Measurements from ENCODE around the gene USP10. TPM values are rescaled to one million over a fixed set of nuclear protein-coding genes. Genes with fewer than 3 reads are reported as not detected.

Gene USP10
- polyA plus RNA-seq, 5 donors, result 70.2 to 92.2 (median 88.6) TPM

DNA sequence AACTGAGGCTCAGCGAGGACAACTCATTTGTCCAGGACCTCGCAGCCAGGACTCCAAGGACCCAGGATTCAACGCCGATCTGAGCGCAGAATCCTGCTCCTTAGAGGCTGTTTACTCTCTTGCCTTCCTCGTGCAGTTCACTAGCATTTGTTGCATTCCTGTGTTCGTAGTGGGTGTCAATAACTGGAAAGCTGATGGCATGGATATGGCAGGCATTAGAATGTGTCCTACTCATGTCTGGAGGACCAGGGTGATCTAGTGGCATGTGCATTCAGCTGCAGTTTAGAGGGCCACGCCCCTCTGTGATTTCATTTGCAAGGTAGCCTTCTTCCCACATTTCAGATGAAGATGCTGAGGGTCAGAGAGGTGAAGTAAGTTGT lies 120.5 kb downstream of the USP10 start:
- DNase-seq, result no peak

DNA sequence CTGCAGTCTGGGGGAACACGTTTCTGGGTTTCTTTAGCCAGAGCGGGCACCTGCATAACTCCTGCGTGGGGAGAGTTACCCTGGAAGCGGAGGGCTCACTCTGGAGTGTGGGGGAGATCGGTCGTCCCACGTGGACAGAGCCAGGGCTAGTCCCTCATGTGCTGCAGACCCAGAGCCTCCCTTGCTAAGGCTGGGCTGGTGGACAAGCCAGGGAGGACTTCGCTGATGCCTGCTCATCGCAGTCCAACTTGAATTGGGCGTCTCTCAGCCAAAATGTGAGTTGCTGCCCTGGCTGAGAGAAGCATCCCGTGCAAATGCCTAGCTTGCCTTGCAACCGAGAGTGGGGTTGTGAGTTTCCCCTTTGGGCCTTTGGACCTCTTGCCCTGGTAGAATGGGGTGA lies 121.0 kb downstream of the USP10 start:
- DNase-seq, result no peak

DNA sequence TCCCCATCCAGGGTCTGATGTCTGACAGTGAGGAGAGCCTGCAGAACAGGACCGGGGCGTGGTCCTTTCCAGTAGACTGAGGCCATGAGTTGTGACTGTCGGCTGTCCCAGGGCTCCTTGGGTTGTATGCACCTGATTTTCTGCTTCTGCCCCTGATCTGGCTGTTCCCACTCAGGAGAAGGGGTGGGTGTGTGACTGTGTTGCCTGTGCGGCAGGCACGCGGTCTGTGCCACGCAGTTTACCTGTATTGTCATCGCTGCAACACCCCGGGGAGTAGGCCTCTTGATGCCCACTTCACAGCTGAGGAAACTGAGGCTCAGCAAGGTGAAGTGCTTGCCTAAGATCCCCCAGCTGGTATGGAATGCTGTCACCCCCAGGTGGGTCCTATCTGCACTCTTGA lies 121.4 kb downstream of the USP10 start:
- no peak for DNase-seq

DNA sequence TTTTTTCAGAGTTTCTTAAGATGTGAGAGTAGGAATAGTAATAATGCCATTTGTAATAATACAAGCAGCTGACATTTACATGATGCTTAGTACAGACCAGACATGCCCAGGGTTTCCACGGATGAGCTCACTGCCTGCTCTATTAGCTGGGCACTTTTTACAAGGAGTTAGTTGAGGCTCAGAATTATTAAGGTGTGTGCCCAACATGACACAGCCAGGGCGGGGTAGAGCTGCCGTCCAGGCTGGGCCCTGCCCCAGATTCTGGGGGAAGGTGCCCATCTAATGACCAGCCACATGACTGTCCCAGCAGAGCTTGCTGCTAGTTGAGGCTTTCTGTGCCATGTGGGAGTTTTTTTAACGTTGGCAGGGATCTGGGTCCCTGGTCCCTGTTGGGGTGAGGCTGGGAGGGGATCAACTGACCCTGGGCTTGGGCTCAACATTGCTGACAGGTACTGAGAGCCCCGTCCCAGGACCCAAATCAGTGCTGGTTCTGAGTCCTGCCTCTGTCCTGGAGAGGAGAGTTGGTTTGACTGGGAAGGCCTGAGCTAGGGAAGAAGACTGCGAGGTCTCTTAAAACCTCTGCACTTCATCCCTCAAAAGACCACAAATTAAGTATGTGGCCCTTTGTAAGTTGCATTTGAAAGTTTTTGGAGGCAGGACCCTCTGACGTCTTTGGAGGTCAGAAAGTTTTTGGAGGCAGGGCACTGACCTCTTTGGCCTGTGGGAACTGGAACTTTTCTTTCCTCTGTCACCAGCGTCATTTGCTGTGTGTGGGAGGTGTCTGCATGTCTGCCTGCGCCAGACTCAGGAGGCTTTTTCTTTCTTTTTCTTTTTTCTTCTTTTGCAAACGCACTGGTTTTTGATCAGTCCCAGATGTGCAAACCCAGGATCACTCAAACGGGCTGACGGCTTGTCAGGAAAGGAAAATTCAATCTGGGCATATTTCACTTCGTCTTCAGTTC lies 122.2 kb downstream of the USP10 start:
- DNase-seq, result no peak

DNA sequence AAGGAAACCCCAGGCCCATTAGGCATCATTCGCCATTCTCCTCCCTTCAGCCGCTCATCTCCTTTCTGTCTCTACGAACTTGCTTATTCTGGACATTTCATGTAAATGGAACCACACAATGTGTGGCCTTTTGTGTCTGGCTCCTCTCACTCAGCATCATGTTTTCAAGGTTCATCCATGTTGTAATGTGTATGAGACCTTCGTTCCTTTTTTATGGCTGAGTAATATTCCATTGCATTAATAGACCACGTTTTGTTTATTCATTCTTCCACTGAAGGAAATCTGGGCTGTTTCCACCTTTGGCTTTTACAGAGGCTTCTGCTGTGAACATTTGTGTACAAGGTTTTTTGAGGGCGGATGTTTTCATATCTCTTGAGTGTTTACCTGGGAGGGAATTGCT lies 123.2 kb downstream of the USP10 start:
- DNase-seq, result no peak

DNA sequence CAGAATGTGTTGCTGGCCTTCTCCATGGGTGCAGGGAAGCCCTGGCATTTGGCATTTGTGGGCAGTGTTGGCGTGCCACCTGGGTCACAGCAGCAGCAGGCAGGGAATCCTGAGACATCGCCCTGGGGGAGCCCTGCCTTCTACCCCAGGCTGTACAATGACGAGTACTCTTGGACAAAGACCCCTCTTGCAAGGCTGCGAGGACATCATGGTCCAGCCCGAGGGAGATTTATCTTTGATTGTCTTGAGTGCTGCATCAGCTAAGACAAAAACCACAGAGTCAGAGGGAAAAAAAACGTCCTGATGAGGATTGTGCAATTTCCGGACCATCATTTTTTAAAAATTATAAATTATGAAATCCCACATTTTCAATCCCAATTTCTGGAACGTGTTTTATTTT lies 123.7 kb downstream of the USP10 start:
- no peak for DNase-seq

DNA sequence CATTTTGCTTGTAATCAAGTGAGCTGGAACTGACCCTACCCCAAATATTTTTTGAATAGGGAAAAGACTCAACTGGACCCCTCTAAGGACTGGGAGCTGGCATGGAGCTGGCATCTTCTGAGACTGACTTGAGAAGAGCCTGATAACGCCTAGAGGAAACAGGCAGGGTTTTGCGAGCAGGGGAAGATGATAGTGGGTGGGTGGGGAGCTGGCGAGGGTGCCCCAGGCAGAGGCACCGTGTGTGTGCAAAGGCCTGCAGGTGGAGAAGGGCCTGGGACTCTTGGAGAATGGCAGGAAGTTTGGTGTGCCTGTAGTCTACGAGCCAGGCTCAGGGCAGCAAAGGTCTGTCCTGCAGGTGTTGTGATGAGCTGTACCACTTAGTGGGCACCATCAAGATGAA lies 124.1 kb downstream of the USP10 start:
- no peak for DNase-seq

DNA sequence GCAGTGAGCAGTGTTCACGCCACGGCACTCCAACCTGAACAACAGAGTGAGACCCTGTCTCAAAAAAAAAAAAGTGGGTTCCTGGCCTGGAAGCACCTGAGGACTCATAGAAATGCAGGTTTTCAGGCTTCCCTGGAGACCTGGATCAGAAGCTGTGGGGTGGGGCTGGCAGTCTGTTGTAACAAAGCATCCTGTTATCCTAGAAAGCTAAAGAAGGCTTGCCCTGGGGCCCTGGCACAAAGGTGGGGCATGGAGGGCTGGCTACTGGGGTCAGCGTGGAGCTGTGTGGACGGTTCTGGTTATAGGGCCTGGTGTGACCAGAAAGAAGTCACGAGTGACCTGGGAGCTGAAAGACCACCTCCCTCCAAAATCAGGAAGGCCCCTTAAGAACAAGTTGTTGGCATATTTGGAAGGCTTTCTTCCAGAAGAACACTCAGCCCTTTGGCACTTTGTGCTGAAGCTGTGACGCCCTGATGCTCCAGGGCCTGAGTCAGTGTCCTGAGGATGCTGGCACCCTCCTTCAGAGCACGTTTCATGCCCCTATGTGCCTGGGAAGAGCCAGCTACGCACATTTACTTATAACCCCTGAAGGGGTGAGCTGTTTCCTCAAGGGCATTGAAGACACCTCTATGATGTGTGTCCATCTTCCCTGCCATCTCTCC lies 126.2 kb downstream of the USP10 start:
- DNase-seq, result no peak

DNA sequence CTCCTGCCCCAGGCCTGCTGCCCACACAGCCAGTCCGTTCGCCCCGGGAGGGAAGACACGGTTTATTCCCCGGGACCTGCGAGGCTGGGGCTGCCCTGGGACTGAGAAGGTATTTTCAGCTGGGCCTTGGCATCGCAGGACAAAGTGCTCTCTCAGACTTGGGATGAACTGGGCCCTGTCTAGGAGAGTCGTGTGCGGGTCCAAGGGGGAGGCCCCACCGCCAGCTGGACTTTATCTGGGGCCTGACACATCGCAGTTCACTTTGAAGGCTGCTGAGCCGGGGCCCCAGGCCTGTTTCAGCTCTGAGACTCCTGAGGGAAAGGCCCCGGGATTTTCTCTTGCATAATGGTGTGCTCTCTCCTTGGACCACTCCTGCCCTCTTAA lies 126.8 kb downstream of the USP10 start:
- DNase-seq, result peak; percentile 65 to 71

DNA sequence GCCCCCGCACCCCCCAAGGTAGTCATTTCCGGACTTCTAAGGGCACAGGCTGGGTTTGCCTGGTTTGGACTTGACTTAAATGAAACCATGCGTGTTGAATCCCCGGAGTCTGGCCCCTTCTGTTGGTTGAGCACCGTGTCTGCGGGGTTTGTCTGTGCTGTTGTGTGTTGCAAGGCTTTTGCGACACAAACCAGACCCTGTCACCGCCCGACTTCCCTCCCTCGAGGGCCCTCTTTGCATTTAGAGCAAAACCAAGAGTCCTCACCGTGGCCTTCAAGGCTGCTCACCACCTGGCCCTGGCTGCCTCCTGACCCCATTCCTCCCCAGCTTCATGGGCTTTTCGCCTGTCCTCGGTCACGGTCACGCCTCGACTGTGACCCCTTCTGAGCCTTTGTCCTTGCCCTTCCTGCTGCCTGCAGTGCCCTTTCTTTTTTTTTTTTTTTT lies 127.4 kb downstream of the USP10 start:
- no peak for DNase-seq

DNA sequence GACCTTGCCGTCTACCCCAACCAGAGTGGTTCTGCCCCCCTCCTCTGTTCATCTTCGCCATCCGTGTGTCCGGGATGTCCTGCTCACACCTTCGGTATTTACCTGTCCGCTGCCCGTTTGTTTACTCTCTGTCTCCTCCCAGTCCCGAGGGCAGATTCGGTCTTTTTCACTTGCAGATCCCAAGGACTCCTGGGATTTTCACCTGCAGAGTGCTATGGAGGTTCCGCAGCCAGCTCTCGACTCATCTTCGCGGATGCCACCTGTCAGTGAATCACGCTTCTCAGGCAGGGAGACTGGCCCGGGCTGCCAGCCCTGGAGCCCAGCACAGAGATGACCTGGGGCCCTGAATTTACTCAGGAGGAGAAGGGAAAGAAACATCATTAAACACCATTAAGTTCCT lies 128.1 kb downstream of the USP10 start:
- DNase-seq, result no peak

DNA sequence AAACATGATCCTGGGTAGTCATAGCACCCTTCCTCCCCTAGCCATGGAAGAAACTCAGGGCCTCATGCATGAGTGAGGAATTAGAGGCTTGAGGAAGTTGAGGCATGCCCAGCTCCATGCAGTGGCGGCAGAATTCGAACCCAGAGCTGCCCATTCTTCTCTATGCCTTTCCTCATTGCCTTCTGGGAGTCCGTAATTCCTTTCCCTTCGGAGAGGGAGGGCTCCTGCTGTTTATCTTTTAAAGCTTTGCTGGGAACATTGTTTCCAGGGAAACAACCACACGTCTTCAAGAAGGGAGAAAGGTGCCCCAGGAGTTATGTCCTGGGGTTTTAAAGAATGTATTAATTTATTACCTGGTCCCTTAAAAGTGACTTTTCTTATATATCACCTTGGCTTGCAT lies 128.5 kb downstream of the USP10 start:
- DNase-seq, result no peak

Other genes starting within 250 kb of the USP10 start
- gene MEAK7, start 195.3 kb upstream of the USP10 start, polyA plus RNA-seq (ENCODE audit: insufficient read depth in 1 of 5, insufficient read length in 5 of 5, low replicate concordance in 1 of 5), result 10 to 100 TPM; 17.2 to 22.5 (median 18.2) TPM
- 100 to 1,000 TPM in 4 of 5 donors, 10 to 100 TPM in 1; 97.5 to 155 (median 115) TPM for gene COTL1, start 81.9 kb upstream of the USP10 start, polyA plus RNA-seq (ENCODE audit: insufficient read depth in 1 of 5, insufficient read length in 5 of 5, low replicate concordance in 1 of 5)
- gene KLHL36, start 51.5 kb upstream of the USP10 start, polyA plus RNA-seq (ENCODE audit: insufficient read depth in 1 of 5, insufficient read length in 5 of 5, low replicate concordance in 1 of 5), result 10 to 100 TPM; 18.6 to 28.3 (median 24.9) TPM
- gene CRISPLD2, start 120.0 kb downstream of the USP10 start, polyA plus RNA-seq (ENCODE audit: insufficient read depth in 1 of 5, insufficient read length in 5 of 5, low replicate concordance in 1 of 5), result 10 to 100 TPM; 12.0 to 33.8 (median 20.6) TPM